Thyroid gland (tissue), 4 donors: ENCODE results near the gene AGAP4.
"Not testable (repeated sequence)": the region's sequence is repeated elsewhere in the genome, so short reads cannot be mapped to it uniquely, and the experiment has no call there.

ENCODE experiments used
- CTCF ChIP-seq, 6 experiments: fragments of 200-600 bp in 3 of 6; fragments of 450-650 bp in 3 of 6; sonication (generic) in 3 of 6; IDR thresholded peaks; one replicate each; pipeline ENCODE4 v1.5.1; 2016 to 2019; ENCODE audit warnings: antibody characterized with exemption in 6 of 6, mild to moderate bottlenecking in 2 of 6, inconsistent platforms in 1 of 6, moderate library complexity in 1 of 6
- POLR2A ChIP-seq, 2 donors: fragments of 450-650 bp; IDR thresholded peaks; one replicate each; pipeline ENCODE4 v1.6.1; 2017; ENCODE audit warnings: antibody characterized with exemption in 2 of 2, mild to moderate bottlenecking in 2 of 2, moderate library complexity in 1 of 2

- TF ChIP-seq CTCF, POLR2A (IDR thresholded peaks at IDR 0.05): not testable (repeated sequence)
Measured at GRCh38 chr10:45789991-45790390, 57.3 kb downstream of the AGAP4 start.
